Measurements from ENCODE around the gene CD37. TPM values are rescaled to one million over a fixed set of nuclear protein-coding genes. Genes with fewer than 3 reads are reported as not detected.
"Not testable (repeated sequence)": the region's sequence is repeated elsewhere in the genome, so short reads cannot be mapped to it uniquely, and the experiment has no call there.

Gene CD37
- total RNA-seq, 1 experiment from 2014 or later, result not detected

DNA sequence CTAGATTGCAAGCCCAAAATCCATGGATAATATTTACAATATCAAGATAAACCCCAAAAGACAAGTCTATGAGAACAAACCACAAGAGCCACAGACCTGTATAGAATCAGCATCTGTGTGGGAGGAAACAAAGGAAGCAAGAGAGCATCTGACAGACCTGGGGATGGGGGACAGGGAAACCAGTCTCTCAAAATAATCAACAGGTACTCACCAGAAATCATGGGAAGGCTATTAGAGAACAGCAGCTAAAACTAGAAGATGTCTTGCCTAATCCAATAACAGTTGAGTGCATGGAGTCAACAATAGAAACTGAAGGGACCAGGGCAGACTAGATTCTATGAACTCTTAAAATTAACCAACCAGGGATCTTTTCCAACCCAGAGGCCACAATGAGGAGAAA, 18.9 kb upstream of the CD37 start:
- Histone ChIP-seq H3K27me3 (no peaks in the 10 kb centered on the region), H3K27ac (no peak overlapping the region), H3K9me3 (replicated peaks) (peaks cover 7% of the 10 kb centered on the region; the same call in 1 of the 2 replicates), H3K36me3 (no peaks in the 10 kb centered on the region), H3K4me1 (no peaks in the 10 kb centered on the region), H3K4me3 (no peak overlapping the region)
- DNase-seq, result no peak

DNA sequence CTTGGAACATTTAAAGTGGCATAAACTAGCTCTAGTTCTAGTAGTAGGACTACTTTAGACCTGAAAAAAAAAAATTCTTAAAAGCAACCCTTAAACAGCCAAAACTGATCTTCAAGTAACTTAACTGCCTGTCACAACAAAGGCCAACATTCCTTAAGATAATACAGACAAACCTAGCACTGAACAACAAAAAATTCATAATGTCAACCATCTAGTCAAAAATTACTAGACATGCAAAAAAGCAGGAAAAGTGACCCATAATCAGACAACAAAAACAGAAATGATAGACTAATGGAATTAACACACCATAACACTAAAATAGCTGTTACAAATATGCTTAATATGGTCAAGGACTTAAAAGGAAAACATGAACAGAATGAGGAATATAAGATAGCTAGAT, 16.9 kb upstream of the CD37 start:
- Histone ChIP-seq H3K36me3 (no peaks in the 10 kb centered on the region), H3K4me3 (no peak overlapping the region), H3K4me1 (no peaks in the 10 kb centered on the region), H3K9me3 (replicated peaks) (peaks cover 12% of the 10 kb centered on the region; the same call in 1 of the 2 replicates), H3K27ac (no peak overlapping the region), H3K27me3 (no peaks in the 10 kb centered on the region)
- no peak for DNase-seq

DNA sequence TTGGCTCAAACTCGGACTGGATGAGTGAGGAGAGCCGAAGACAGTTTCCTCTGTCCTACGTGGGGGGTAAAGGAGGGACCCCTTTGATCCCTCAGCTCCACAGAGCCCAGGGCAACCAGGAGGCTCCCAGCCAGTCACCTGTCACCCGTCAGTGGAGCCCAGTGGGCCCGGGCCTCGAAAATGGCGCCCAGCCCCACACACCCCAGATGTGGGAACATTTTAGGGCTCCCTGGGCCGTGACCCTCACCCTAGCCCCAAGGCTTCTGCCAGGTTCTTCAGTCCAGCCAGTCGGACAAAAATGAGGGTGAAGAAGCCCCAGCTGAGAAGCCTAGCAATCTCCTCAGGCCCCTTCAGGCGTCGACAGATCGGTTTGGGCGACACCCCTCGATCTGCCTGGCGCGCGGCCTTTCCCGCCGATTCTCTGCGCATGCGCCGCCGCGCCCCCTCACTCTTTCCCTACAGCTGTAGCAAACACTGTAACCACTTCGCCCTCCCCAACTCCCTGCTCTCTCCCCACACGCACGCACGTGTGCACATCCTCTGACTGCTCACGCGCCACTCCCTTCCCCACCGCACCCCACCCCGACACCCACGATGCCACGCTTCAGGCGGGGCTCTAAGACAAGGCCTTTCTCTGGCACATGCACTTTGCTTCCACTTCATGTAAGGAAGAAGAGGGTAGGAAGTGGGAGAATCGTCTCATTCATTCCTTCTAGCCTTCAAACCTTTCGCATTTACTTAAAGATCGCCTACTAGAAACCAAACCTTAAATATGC, 10.2 kb upstream of the CD37 start, which contains the start of gene SLC6A16:
Gene SLC6A16, minus strand, starts transcription at position 391 of the 776 bp plus-strand sequence. CDS start 13,844 bp downstream, outside the sequence.
- DNase-seq, result no peak
- Histone ChIP-seq H3K4me3 (no peak within 1 kb of the TSS), H3K36me3 (0 out of 2 replicates have a peak, but pooled peaks cover 2% of the 10 kb centered on the region), H3K27me3 (no peaks in the 10 kb centered on the region), H3K4me1 (no peaks in the 10 kb centered on the region), H3K27ac (no peak within 1 kb of the TSS), H3K9me3 (replicated peaks) (peaks cover 9% of the 10 kb centered on the region; the same call in 1 of the 2 replicates)

DNA sequence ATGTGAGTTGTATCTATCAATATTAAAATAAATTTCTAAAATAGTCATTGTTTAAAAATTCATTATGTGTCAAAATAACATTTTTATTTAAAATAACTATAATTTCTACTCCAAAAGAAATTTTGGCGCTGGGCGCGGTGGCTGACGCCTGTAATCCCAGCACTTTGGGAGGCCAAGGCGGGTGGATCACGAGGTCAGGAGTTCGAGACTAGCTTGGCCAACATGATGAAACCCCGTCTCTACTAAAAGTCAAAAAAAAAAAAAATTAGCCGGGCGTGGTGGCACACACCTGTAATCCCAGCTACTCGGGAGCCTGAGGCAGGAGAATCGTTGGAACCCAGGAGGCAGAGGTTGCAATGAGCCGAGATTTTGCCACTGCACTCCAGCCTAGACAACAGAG, 9.4 kb upstream of the CD37 start:
- H3K27me3 ChIP-seq; H3K9me3 ChIP-seq (replicated peaks); H3K4me3 ChIP-seq; H3K4me1 ChIP-seq; DNase-seq; H3K27ac ChIP-seq; H3K36me3 ChIP-seq: not testable (repeated sequence)

DNA sequence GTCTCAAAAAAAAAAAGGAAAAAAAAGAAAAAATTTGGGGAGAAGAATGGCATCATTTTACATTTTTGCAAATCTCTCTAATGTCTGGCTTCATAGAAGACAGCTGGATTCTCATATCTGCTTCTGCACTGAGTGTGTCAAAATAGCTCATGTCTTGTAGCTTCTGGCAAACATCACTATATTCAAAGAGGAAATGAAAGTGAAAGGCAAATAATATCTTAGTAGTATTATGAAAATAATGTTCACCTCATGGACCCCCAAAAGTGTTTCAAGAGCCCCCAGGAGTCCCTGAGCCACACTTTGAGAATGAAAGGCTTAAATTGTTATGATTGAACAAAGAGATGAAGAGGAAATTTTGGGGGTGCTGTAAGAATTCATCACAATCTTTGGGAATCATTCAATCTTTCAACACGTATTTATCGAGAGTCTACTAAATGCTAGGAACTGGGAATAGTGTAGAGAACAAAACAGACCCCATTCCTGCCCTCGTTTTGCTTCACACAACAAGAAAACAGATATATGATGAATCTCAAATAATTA, 9.0 kb upstream of the CD37 start:
- Histone ChIP-seq H3K4me1 (no peaks in the 10 kb centered on the region), H3K27me3 (no peaks in the 10 kb centered on the region), H3K4me3 (no peak overlapping the region), H3K36me3 (0 out of 2 replicates have a peak, but pooled peaks cover 2% of the 10 kb centered on the region), H3K9me3 (replicated peaks) (peaks cover 9% of the 10 kb centered on the region; the same call in 1 of the 2 replicates), H3K27ac (no peak overlapping the region)
- DNase-seq, result no peak

DNA sequence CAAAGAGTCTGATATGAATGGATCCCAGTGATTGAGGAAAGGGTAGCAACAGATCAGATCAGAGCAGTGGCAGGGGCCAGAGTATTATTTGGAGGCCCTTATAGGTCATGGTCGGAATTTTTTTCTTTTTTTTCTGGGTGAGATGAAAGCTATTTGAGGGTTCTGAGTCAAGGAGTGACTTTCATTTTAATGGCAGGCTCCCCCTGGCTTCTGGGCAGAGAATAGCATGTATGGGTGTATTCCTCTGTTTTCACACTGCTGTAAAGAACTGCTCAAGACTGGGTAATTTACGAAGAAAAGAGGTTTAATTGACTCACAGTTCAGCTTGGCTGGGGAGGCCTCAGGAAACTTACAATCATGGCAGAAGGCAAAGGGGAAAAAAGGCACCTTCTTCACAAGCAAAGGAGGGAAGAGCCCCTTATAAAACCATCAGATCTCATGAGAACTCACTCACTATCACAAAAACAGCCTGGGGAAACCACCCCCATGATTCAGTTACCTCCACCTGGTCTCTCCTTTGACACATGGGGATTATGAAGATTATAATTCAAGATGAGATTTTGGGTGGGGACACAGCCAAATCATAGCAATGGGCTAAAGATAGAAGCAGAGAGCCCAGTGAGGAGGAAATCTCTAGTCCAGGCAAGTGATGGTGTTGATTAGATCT, 7.2 kb upstream of the CD37 start:
- Histone ChIP-seq H3K4me1 (no peaks in the 10 kb centered on the region), H3K36me3 (0 out of 2 replicates have a peak, but pooled peaks cover 2% of the 10 kb centered on the region), H3K27ac (no peak overlapping the region), H3K9me3 (replicated peaks) (peaks cover 6% of the 10 kb centered on the region; the same call in 1 of the 2 replicates), H3K27me3 (no peaks in the 10 kb centered on the region), H3K4me3 (no peak overlapping the region)
- peak in 1 of 2 experiments; percentile 51 for DNase-seq

DNA sequence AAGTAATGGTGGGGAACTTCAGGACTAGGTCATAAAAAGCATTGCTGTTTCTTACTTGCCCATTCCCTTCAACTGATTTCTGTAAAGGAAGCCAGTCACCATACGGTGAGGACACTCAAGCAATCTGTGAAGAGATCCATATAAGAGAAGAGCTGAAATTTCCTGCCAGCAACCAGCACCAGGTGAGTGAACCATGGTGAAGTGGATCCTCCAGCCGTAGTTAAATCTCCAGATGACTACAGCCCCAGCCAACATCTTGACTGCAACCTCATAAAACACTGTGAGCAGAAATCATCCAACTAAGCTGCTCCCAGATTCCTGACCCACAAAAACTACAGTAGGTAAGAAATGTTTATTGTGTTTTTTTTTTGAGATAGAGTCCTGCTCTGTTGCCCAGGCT, 6.5 kb upstream of the CD37 start:
- Histone ChIP-seq H3K4me1 (no peaks in the 10 kb centered on the region), H3K36me3 (0 out of 2 replicates have a peak, but pooled peaks cover 2% of the 10 kb centered on the region), H3K27ac (no peak overlapping the region), H3K27me3 (no peaks in the 10 kb centered on the region), H3K4me3 (no peak overlapping the region), H3K9me3 (replicated peaks) (no peaks in the 10 kb centered on the region)
- no peak for DNase-seq

DNA sequence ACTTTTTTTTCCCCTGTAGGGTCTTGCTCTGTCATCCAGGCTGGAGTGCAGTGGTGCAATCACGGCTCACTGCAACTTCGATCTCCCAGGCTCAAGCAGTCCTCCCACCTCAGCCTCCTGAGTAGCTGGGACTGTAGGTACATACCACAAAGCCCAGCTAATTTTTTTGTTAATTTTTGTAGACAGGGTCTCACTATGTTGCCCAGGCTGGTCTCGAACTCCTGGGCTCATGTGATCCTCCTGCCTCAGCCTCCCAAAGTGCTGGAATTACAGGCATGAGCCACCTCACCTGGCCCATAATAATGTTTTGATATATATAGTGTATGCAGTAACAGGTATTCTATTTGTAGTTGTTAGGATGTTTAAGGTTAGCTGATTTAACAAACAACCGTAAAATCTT, 4.0 kb upstream of the CD37 start:
- not testable (repeated sequence) for H3K4me1 ChIP-seq; H3K27ac ChIP-seq; DNase-seq; H3K36me3 ChIP-seq; H3K27me3 ChIP-seq; H3K9me3 ChIP-seq (replicated peaks); H3K4me3 ChIP-seq

DNA sequence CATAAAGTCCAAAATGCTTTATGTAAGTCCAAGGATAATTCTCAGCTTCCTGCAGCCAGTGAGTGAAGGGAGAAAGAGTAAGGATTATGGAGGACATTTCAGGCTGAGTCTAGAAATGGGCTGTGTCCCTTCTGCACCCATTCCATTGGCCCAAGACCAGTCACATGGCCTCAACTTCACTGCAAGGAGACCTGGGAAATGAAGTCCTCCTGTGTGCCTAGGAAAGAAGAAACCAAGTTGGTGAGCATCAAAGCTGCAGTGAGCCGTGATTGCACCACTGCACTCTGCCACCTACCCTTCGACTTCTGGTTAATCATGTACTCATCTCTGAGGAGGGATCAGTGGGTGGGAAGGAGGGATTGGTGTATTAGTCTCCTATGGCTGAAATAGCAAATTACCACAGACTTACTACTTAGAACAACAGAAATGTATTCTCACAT, 3.6 kb upstream of the CD37 start:
- H3K36me3 ChIP-seq, result no peaks in the 10 kb centered on the region
- H3K4me3 ChIP-seq, result no peak overlapping the region
- no peaks in the 10 kb centered on the region for H3K9me3 ChIP-seq (replicated peaks)
- peak; percentile 51 to 73 for DNase-seq
- no peak overlapping the region for H3K27ac ChIP-seq
- H3K4me1 ChIP-seq, result no peaks in the 10 kb centered on the region
- no peaks in the 10 kb centered on the region for H3K27me3 ChIP-seq

DNA sequence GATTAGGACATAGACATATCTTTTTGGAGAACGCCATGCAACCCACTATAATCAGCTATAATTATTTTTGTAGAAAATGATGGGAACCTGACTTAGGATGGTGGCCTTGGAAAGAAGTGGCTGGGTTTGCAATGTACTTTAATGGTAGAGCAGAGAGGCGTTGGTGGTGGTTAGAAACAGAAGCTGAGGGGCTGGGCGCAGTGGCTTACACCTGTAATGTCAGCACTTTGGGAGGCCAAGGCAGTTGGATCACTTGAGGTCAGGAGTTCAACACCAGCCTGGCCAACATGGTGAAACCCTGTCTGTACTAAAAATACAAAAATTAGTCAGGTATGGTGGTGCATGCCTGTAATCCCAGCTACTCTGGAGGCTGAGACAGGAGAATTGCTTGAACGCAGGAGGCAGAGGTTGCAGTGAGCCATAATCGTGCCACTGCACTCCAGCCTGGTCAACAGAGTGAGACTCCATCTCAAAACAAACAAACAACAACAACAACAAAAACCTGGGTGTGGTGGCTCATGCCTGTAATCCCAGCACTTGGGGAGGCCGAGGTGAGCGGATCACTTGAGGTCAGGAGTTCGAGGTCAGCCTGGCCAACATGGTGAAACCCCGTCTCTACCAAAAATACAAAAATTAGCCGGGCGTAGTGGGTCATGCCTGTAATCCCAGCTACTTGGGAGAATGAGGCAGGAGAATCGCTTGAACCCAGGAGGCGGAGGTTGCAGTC, 2.4 kb upstream of the CD37 start:
- not testable (repeated sequence) for H3K4me1 ChIP-seq; H3K27me3 ChIP-seq; H3K27ac ChIP-seq; H3K36me3 ChIP-seq; H3K4me3 ChIP-seq; DNase-seq; H3K9me3 ChIP-seq (replicated peaks)

DNA sequence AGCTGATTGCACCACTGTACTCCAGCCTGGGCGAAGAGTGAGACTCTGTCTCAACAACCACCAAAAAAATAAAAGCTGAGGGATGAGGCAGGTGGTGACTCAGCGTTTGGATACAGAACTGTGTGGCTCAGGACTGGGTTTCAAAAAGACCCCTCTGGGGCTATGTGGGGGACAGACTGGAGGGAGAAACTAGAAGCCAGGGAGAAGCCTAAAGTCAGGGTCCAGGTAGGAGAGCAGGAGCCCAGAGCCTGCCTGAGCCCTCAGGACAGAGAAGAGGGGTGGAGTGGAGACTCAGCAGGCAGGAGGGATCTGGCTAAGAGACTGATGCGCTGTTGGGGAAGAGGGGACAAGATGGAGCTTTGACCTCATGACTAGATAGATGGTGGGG, 1.8 kb upstream of the CD37 start:
- Histone ChIP-seq H3K36me3 (no peaks in the 10 kb centered on the region), H3K27ac (no peak overlapping the region), H3K4me1 (no peaks in the 10 kb centered on the region), H3K27me3 (no peaks in the 10 kb centered on the region), H3K4me3 (no peak overlapping the region), H3K9me3 (replicated peaks) (no peaks in the 10 kb centered on the region)
- DNase-seq, result no peak

DNA sequence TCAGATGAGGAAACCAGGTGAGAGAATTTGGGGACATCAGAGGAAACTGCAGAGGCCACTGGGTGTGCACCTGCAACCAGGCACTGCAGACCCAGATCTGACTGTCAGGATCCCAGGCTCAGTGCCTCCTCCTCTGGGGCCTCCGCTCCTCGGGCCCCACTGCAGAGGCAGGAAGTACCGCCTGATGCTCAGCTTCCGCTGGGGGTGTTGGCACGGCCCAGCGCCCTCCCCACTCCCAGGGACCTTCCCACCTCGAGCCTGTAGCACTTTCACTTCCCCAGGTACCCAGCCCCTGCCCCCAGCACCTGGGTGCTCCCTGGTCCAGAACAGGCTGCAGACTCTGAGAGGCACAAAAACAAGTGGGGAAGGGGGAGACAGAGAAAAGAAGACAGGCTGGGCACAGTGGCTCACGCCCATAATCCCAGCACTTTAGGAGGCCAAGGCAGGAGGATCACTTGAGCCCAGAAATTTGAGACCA, 1.4 kb upstream of the CD37 start:
- H3K36me3 ChIP-seq, result no peaks in the 10 kb centered on the region
- no peak overlapping the region for H3K27ac ChIP-seq
- H3K4me1 ChIP-seq, result no peaks in the 10 kb centered on the region
- H3K27me3 ChIP-seq, result no peaks in the 10 kb centered on the region
- H3K4me3 ChIP-seq, result no peak overlapping the region
- H3K9me3 ChIP-seq (replicated peaks), result no peaks in the 10 kb centered on the region
- no peak for DNase-seq

DNA sequence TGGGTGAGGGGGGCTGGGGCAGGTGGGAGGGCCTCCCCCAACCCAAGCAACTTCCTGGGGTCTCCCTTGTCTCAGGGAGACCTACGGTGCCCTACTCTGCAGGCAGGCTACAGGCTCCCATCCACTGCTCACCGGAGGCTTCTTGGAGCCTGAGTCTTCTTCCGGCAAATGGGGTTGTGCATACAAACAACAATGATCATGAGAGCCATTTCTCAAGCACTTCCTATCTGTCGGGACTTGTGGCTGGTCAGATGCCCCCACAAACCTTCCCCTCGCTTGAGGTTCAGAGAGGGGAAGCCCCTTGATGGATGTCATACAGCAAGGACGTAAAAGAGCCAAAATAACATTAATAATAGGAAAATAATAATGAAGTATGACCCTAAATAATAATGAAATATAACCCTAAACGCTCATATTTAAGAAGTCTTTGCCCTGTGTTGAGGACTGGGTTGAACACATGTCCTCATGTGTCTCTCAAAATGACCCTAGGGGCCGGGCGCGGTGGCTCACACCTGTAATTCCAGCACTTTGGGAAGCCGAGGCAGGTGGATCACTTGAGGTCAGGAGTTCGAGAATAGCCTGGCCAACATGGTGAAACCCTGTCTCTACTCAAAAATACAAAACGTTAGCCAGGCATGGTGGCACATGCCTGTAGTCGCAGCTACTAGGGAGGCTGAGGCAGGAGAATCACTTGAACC, 727 bp downstream of the CD37 start:
- DNase-seq, result no peak
- H3K4me3 ChIP-seq, result no peak overlapping the region
- H3K4me1 ChIP-seq, result no peaks in the 10 kb centered on the region
- H3K36me3 ChIP-seq, result peaks cover 6% of the 10 kb centered on the region; the same call in 1 of the 2 replicates
- H3K9me3 ChIP-seq (replicated peaks), result no peaks in the 10 kb centered on the region
- H3K27ac ChIP-seq, result no peak overlapping the region
- H3K27me3 ChIP-seq, result no peaks in the 10 kb centered on the region

Measured in SJCRH30 (cell line).